DND-41 (cell line): ENCODE results near the gene TMEM184B.

Experiments
- ATAC-seq: fragments of 200-7000 bp; cut with Tn5 transposase; 3 replicates; pipeline ENCODE4 v1.9.1; 2021; ENCODE audit warnings: low read depth; ENCODE audit not compliant: insufficient read depth
- DNase-seq: peaks from one replicate; pipeline ENCODE4 v3.0.0-alpha.2; 2020
- H2AFZ ChIP-seq: 2 replicates; pipeline ENCODE4 v1.6.0; 2012; ENCODE audit warnings: low read depth, low read length
- H3K27ac ChIP-seq: 2 replicates; pipeline ENCODE4 v1.5.1; 2012; ENCODE audit warnings: low read length, inconsistent platforms
- H3K27me3 ChIP-seq: fragments of 200-600 bp; sonication (generic); 2 replicates; pipeline ENCODE4 v1.6.0; 2012; ENCODE audit warnings: low read length, mild to moderate bottlenecking, inconsistent platforms; ENCODE audit not compliant: insufficient read depth, poor library complexity
- H3K36me3 ChIP-seq: 2 replicates; pipeline ENCODE4 v1.5.1; 2012; ENCODE audit warnings: low read length, inconsistent platforms; ENCODE audit not compliant: insufficient read depth
- H3K4me1 ChIP-seq: 2 replicates; pipeline ENCODE4 v1.5.1; 2012; ENCODE audit warnings: mild to moderate bottlenecking, low read length; ENCODE audit not compliant: insufficient read depth
- H3K4me2 ChIP-seq: 2 replicates; pipeline ENCODE4 v1.6.0; 2012; ENCODE audit warnings: mild to moderate bottlenecking, moderate library complexity, low read length, inconsistent platforms; ENCODE audit not compliant: insufficient read depth
- H3K4me3 ChIP-seq, 2 experiments: fragments of 200-600 bp in 1 of 2; shearing (Covaris generic) in 1 of 2; 2 replicates each; pipeline ENCODE4 v1.5.1; 2012 to 2016; ENCODE audit warnings: inconsistent platforms in 2 of 2, low read length in 2 of 2, mild to moderate bottlenecking in 2 of 2, low read depth in 1 of 2, moderate library complexity in 1 of 2
- H3K79me2 ChIP-seq: 2 replicates; pipeline ENCODE4 v1.6.0; 2012; ENCODE audit warnings: low read length, inconsistent platforms; ENCODE audit not compliant: insufficient read depth
- H3K9ac ChIP-seq: 2 replicates; pipeline ENCODE4 v1.6.0; 2012; ENCODE audit warnings: low read depth, mild to moderate bottlenecking, inconsistent platforms, low read length, moderate library complexity
- H3K9me3 ChIP-seq: 2 replicates; pipeline ENCODE4 v1.5.1; 2012; ENCODE audit warnings: low read length, moderate library complexity, mild to moderate bottlenecking, inconsistent platforms; ENCODE audit not compliant: insufficient read depth, severe bottlenecking
- H4K20me1 ChIP-seq: 2 replicates; pipeline ENCODE4 v1.6.0; 2012; ENCODE audit warnings: low read length; ENCODE audit not compliant: insufficient read depth
- EZH2 ChIP-seq: IDR thresholded peaks from 3 replicates; pipeline ENCODE4 v1.6.1; 2012; ENCODE audit warnings: borderline replicate concordance, low read depth, mild to moderate bottlenecking, moderate library complexity, low read length, inconsistent platforms; ENCODE audit not compliant: severe bottlenecking
- TF ChIP-seq, protein P1 (sequence below): IDR thresholded peaks from 2 replicates; pipeline ENCODE4 v1.5.1; 2012; ENCODE audit warnings: borderline replicate concordance, low read length, moderate library complexity, mild to moderate bottlenecking; ENCODE audit not compliant: poor library complexity, severe bottlenecking; ENCODE audit errors: extremely low read depth

Gene TMEM184B

GRCh38 chr22:38240734-38241252 is 32.0 kb downstream of the TMEM184B start:
- Histone ChIP-seq H3K36me3 (peaks cover 22% of the 10 kb centered on the region), H3K27ac (no peak overlapping the region), H3K9ac (no peak overlapping the region), H4K20me1 (no peaks in the 10 kb centered on the region; the same call in 1 of the 2 replicates), H3K9me3 (no peaks in the 10 kb centered on the region), H2AFZ (no peak overlapping the region), H3K4me3 (no peak overlapping the region), H3K4me2 (no peak overlapping the region), H3K79me2 (no peaks in the 10 kb centered on the region), H3K27me3 (no peaks in the 10 kb centered on the region), H3K4me1 (no peaks in the 10 kb centered on the region)
- no peak for DNase-seq
- ATAC-seq, result no peak
- TF ChIP-seq EZH2, result no peak
- TF ChIP-seq, protein P1, sequence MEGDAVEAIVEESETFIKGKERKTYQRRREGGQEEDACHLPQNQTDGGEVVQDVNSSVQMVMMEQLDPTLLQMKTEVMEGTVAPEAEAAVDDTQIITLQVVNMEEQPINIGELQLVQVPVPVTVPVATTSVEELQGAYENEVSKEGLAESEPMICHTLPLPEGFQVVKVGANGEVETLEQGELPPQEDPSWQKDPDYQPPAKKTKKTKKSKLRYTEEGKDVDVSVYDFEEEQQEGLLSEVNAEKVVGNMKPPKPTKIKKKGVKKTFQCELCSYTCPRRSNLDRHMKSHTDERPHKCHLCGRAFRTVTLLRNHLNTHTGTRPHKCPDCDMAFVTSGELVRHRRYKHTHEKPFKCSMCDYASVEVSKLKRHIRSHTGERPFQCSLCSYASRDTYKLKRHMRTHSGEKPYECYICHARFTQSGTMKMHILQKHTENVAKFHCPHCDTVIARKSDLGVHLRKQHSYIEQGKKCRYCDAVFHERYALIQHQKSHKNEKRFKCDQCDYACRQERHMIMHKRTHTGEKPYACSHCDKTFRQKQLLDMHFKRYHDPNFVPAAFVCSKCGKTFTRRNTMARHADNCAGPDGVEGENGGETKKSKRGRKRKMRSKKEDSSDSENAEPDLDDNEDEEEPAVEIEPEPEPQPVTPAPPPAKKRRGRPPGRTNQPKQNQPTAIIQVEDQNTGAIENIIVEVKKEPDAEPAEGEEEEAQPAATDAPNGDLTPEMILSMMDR, result no peak

DNA sequence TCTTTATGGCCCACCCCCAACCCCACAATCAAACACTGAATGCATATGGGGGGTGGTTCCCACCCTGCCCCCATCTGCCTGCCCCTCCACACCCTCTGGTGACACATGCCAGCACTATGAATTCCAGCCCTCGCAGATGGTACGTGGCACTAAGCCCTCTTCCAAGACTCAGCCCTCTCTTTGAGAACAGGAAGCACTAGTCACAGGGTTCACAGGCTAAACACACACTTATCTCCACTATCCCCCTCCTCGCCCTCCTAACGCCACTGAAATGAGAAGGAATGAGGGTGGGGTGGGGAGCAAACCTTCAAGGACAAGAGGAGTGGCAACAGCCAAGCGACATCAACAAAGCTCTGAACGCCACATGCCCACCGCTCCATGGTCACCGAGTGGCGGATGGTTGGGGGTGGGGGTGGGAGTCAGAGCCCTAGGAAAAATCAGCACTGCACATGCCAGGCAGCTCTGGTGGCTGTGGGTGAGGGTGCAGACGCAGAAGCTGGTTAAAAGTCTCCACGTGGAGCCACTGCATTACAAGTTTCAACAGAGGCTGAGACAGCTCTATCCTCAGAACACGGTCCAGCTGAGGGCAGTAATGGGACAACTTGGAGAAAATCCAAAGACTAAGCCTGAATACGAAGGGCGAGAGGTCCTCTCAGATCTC is 33.6 kb downstream of the TMEM184B start:
- no peak overlapping the region for H3K4me2 ChIP-seq
- no peak overlapping the region for H3K9ac ChIP-seq
- no peaks in the 10 kb centered on the region for H3K9me3 ChIP-seq
- no peaks in the 10 kb centered on the region for H3K79me2 ChIP-seq
- no peak overlapping the region for H3K27ac ChIP-seq
- no peaks in the 10 kb centered on the region; the same call in 1 of the 2 replicates for H4K20me1 ChIP-seq
- TF ChIP-seq EZH2, result no peak
- TF ChIP-seq, protein P1, result no peak
- H3K36me3 ChIP-seq, result peaks cover 18% of the 10 kb centered on the region
- DNase-seq, result no peak
- no peaks in the 10 kb centered on the region for H3K27me3 ChIP-seq
- no peaks in the 10 kb centered on the region for H3K4me1 ChIP-seq
- H3K4me3 ChIP-seq, result no peak overlapping the region
- no peak for ATAC-seq
- no peak overlapping the region for H2AFZ ChIP-seq

DNA sequence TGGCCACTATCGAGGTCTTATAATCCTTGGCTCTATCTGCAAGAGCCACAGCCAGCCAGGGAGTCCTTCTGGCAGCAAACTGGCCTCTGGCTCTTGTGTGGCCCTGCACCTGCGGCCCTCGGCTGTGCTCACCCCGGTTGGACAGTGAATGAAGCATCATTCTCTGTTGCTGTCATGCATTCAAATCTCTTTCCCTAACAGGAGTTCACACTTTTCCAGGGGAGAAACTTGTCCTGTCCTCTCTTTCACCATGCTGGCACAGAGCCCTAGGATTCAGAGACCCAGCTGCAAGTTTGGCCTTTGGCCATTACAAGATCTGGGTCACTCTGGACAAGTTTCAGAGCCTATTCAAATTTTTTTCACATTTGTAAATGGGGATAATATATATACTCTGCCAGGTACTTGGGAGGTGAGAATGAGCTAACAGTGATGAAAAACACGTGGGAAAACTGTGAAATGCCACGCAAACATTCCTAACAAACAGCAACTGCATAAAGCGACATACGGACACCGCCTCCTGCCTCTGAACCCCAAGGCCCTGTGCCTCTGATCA is 34.2 kb downstream of the TMEM184B start:
- peaks cover 15% of the 10 kb centered on the region for H3K36me3 ChIP-seq
- H3K27me3 ChIP-seq, result no peaks in the 10 kb centered on the region
- DNase-seq (no peak), ATAC-seq (no peak)
- H3K4me1 ChIP-seq, result no peaks in the 10 kb centered on the region
- H4K20me1 ChIP-seq, result no peaks in the 10 kb centered on the region; the same call in 1 of the 2 replicates
- TF ChIP-seq EZH2, result no peak
- TF ChIP-seq, protein P1, result no peak
- H3K9ac ChIP-seq, result no peak overlapping the region
- no peak overlapping the region for H3K4me3 ChIP-seq
- no peak overlapping the region for H3K27ac ChIP-seq
- H3K79me2 ChIP-seq, result no peaks in the 10 kb centered on the region
- H2AFZ ChIP-seq, result no peak overlapping the region
- no peak overlapping the region for H3K4me2 ChIP-seq
- H3K9me3 ChIP-seq, result no peaks in the 10 kb centered on the region
